ENCODE results near the gene MCM8.

The MCM8 gene

GRCh38 chr20:5918856-5919625 lies 31.4 kb upstream of the MCM8 start:
- no peaks in the 10 kb centered on the region for H4K20me1 ChIP-seq (ENCODE audit: insufficient read depth, low read length)
- H3F3A ChIP-seq (ENCODE audit: insufficient read depth, low read length), result no peaks in the 10 kb centered on the region
- TF ChIP-seq EZH2 (optimal IDR thresholded peaks at IDR 0.05; ENCODE audit: low read depth, low read length) (no peak), EZH2phosphoT487 (IDR thresholded peaks at IDR 0.05; ENCODE audit: low read length) (no peak), CTCF (IDR thresholded peaks at IDR 0.05; ENCODE audit: low read length) (no peak)
- no peaks in the 10 kb centered on the region for H3K27me3 ChIP-seq (replicated peaks; ENCODE audit: insufficient read depth, low read length)
- H3K4me1 ChIP-seq (ENCODE audit: low read length), result peaks cover 14% of the 10 kb centered on the region
- peak overlapping the region; percentile 3; the same call in 1 of the 2 replicates for H3K27ac ChIP-seq (ENCODE audit: low read length)
- H3K9me3 ChIP-seq (replicated peaks; ENCODE audit: insufficient read depth, low read length), result no peaks in the 10 kb centered on the region
- H3K36me3 ChIP-seq (replicated peaks; ENCODE audit: insufficient read depth, low read length), result no peaks in the 10 kb centered on the region
- no peaks in the 10 kb centered on the region for H3K79me2 ChIP-seq (ENCODE audit: low read length)
- H2AFZ ChIP-seq (ENCODE audit: low read length), result peak overlapping the region; percentile 16; the same call in 1 of the 2 replicates
- no peak overlapping the region for H3K9ac ChIP-seq (ENCODE audit: low read length)
- H3K9me2 ChIP-seq (replicated peaks; ENCODE audit: insufficient read depth, low read length), result no peaks in the 10 kb centered on the region
- DNase-seq, result peak; percentile 70
- H3K4me2 ChIP-seq (ENCODE audit: low read depth, low read length), result peak overlapping the region; percentile 18; the same call in 1 of the 2 replicates
- no peak overlapping the region for H3K4me3 ChIP-seq (ENCODE audit: low read length)

GRCh38 chr20:5919626-5920544 lies 30.6 kb upstream of the MCM8 start:
- Histone ChIP-seq H3K9me3 (replicated peaks; ENCODE audit: insufficient read depth, low read length) (no peaks in the 10 kb centered on the region), H3K27ac (ENCODE audit: low read length) (no peak overlapping the region), H3K27me3 (replicated peaks; ENCODE audit: insufficient read depth, low read length) (no peaks in the 10 kb centered on the region), H3K4me2 (ENCODE audit: low read depth, low read length) (0 out of 2 replicates have a peak overlapping the region, but pooled peaks have one; percentile 18), H2AFZ (ENCODE audit: low read length) (no peak overlapping the region), H3F3A (ENCODE audit: insufficient read depth, low read length) (no peaks in the 10 kb centered on the region), H3K4me3 (ENCODE audit: low read length) (no peak overlapping the region), H4K20me1 (ENCODE audit: insufficient read depth, low read length) (no peaks in the 10 kb centered on the region), H3K9ac (ENCODE audit: low read length) (no peak overlapping the region), H3K4me1 (ENCODE audit: low read length) (peaks cover 14% of the 10 kb centered on the region), H3K9me2 (replicated peaks; ENCODE audit: insufficient read depth, low read length) (no peaks in the 10 kb centered on the region), H3K79me2 (ENCODE audit: low read length) (no peaks in the 10 kb centered on the region), H3K36me3 (replicated peaks; ENCODE audit: insufficient read depth, low read length) (no peaks in the 10 kb centered on the region)
- DNase-seq, result no peak
- TF ChIP-seq EZH2 (optimal IDR thresholded peaks at IDR 0.05; ENCODE audit: low read depth, low read length) (no peak), CTCF (IDR thresholded peaks at IDR 0.05; ENCODE audit: low read length) (no peak), EZH2phosphoT487 (IDR thresholded peaks at IDR 0.05; ENCODE audit: low read length) (no peak)

- H3K4me3 ChIP-seq (ENCODE audit: low read length), result no peak overlapping the region
- no peaks in the 10 kb centered on the region for H3K79me2 ChIP-seq (ENCODE audit: low read length)
- H3K9me3 ChIP-seq (replicated peaks; ENCODE audit: insufficient read depth, low read length), result no peaks in the 10 kb centered on the region
- H4K20me1 ChIP-seq (ENCODE audit: insufficient read depth, low read length), result no peaks in the 10 kb centered on the region
- no peaks in the 10 kb centered on the region for H3K36me3 ChIP-seq (replicated peaks; ENCODE audit: insufficient read depth, low read length)
- no peak overlapping the region for H3K9ac ChIP-seq (ENCODE audit: low read length)
- no peak overlapping the region for H3K4me2 ChIP-seq (ENCODE audit: low read depth, low read length)
- no peaks in the 10 kb centered on the region for H3K9me2 ChIP-seq (replicated peaks; ENCODE audit: insufficient read depth, low read length)
- no peaks in the 10 kb centered on the region for H3F3A ChIP-seq (ENCODE audit: insufficient read depth, low read length)
- no peak for DNase-seq
- H2AFZ ChIP-seq (ENCODE audit: low read length), result no peak overlapping the region
- H3K27ac ChIP-seq (ENCODE audit: low read length), result no peak overlapping the region
- TF ChIP-seq EZH2phosphoT487 (IDR thresholded peaks at IDR 0.05; ENCODE audit: low read length) (no peak), CTCF (IDR thresholded peaks at IDR 0.05; ENCODE audit: low read length) (no peak), EZH2 (optimal IDR thresholded peaks at IDR 0.05; ENCODE audit: low read depth, low read length) (no peak)
- no peaks in the 10 kb centered on the region for H3K27me3 ChIP-seq (replicated peaks; ENCODE audit: insufficient read depth, low read length)
- H3K4me1 ChIP-seq (ENCODE audit: low read length), result peaks cover 14% of the 10 kb centered on the region
Observed at GRCh38 chr20:5920581-5920980, 29.9 kb upstream of the MCM8 start.
